Measurements from ENCODE around the gene BRPF1. TPM values are rescaled to one million over a fixed set of nuclear protein-coding genes. Genes with fewer than 3 reads are reported as not detected.

BRPF1 gene
- total RNA-seq, 2 experiments from 2014 or later = 57.3 to 58.8 TPM

GRCh38 chr3:9692416-9692815 lies 39.1 kb upstream of the BRPF1 start:
- H3K4me1 Mint-ChIP-seq = no peaks in the 10 kb centered on the region
- POLR2A ChIA-PET = no interaction called here
- no peaks in the 10 kb centered on the region for H3K9me3 Mint-ChIP-seq
- H3K27ac Mint-ChIP-seq = no peak overlapping the region
- H3K27me3 Mint-ChIP-seq = no peaks in the 10 kb centered on the region
- ATAC-seq (ENCODE audit: low read depth) (no peak), DNase-seq (no peak)
- no peak overlapping the region for H3K4me3 Mint-ChIP-seq
- H3K36me3 Mint-ChIP-seq = peaks cover 12% of the 10 kb centered on the region

GRCh38 chr3:9695345-9695744 lies 36.2 kb upstream of the BRPF1 start:
- Mint-ChIP-seq H3K27me3 (no peaks in the 10 kb centered on the region), H3K4me3 (no peak overlapping the region), H3K27ac (no peak overlapping the region), H3K4me1 (no peaks in the 10 kb centered on the region), H3K9me3 (no peaks in the 10 kb centered on the region), H3K36me3 (peaks cover 9% of the 10 kb centered on the region)
- no peak for ATAC-seq (ENCODE audit: low read depth)
- POLR2A ChIA-PET = no interaction called here
- DNase-seq = no peak

- Mint-ChIP-seq H3K27me3 (no peaks in the 10 kb centered on the region), H3K9me3 (no peaks in the 10 kb centered on the region), H3K27ac (no peak overlapping the region), H3K4me3 (no peak overlapping the region), H3K36me3 (peaks cover 9% of the 10 kb centered on the region), H3K4me1 (no peaks in the 10 kb centered on the region)
- no peak for ATAC-seq (ENCODE audit: low read depth)
- DNase-seq = no peak
- POLR2A ChIA-PET = no interaction called here
Measured at GRCh38 chr3:9695746-9696145, 35.8 kb upstream of the BRPF1 start.

- H3K4me1 Mint-ChIP-seq = no peaks in the 10 kb centered on the region
- no peaks in the 10 kb centered on the region for H3K27me3 Mint-ChIP-seq
- ATAC-seq (ENCODE audit: low read depth) (no peak), DNase-seq (no peak)
- POLR2A ChIA-PET = no interaction called here
- H3K9me3 Mint-ChIP-seq = no peaks in the 10 kb centered on the region
- no peak overlapping the region for H3K4me3 Mint-ChIP-seq
- peaks cover 12% of the 10 kb centered on the region for H3K36me3 Mint-ChIP-seq
- no peak overlapping the region for H3K27ac Mint-ChIP-seq
Measured at GRCh38 chr3:9696480-9697220, 34.9 kb upstream of the BRPF1 start.

GRCh38 chr3:9697892-9698291 lies 33.6 kb upstream of the BRPF1 start:
- Mint-ChIP-seq H3K9me3 (no peaks in the 10 kb centered on the region), H3K27ac (no peak overlapping the region), H3K27me3 (peaks cover 1% of the 10 kb centered on the region), H3K4me3 (no peak overlapping the region), H3K4me1 (no peaks in the 10 kb centered on the region), H3K36me3 (peaks cover 17% of the 10 kb centered on the region)
- ATAC-seq (ENCODE audit: low read depth) (no peak), DNase-seq (no peak)
- POLR2A ChIA-PET = no interaction called here

- Mint-ChIP-seq H3K27ac (no peak overlapping the region), H3K36me3 (peaks cover 21% of the 10 kb centered on the region)
- POLR2A ChIA-PET = no interaction called here
Measured at GRCh38 chr3:9698293-9698692, 33.2 kb upstream of the BRPF1 start.

GRCh38 chr3:9700536-9700935 lies 31.0 kb upstream of the BRPF1 start:
- Mint-ChIP-seq H3K27ac (no peak overlapping the region), H3K4me3 (no peak overlapping the region), H3K4me1 (no peaks in the 10 kb centered on the region), H3K27me3 (peaks cover 22% of the 10 kb centered on the region), H3K9me3 (no peaks in the 10 kb centered on the region), H3K36me3 (peaks cover 15% of the 10 kb centered on the region)
- DNase-seq = no peak
- no peak for ATAC-seq (ENCODE audit: low read depth)
- POLR2A ChIA-PET = interaction anchor here (0.6 kb wide), 1 partner anchor 99 kb away, joined by 4 read pairs; no protein-coding TSS in a partner anchor

More at GRCh38 chr3:9698293-9698692, 33.2 kb upstream of the BRPF1 start:
- H3K9me3 Mint-ChIP-seq = no peaks in the 10 kb centered on the region
- no peak overlapping the region for H3K4me3 Mint-ChIP-seq
- peaks cover 5% of the 10 kb centered on the region for H3K27me3 Mint-ChIP-seq
- H3K4me1 Mint-ChIP-seq = no peaks in the 10 kb centered on the region
- ATAC-seq (ENCODE audit: low read depth) (no peak), DNase-seq (no peak)

- POLR2A ChIA-PET = interaction anchor here (0.6 kb wide), 1 partner anchor 99 kb away, joined by 4 read pairs; no protein-coding TSS in a partner anchor
- H3K9me3 Mint-ChIP-seq = no peaks in the 10 kb centered on the region
- H3K4me1 Mint-ChIP-seq = no peaks in the 10 kb centered on the region
- peaks cover 26% of the 10 kb centered on the region for H3K27me3 Mint-ChIP-seq
- H3K27ac Mint-ChIP-seq = no peak overlapping the region
- H3K36me3 Mint-ChIP-seq = peaks cover 15% of the 10 kb centered on the region
- no peak for ATAC-seq (ENCODE audit: low read depth)
- no peak overlapping the region for H3K4me3 Mint-ChIP-seq
- no peak for DNase-seq
Measured at GRCh38 chr3:9701006-9701405, 30.5 kb upstream of the BRPF1 start.

- DNase-seq (no peak), ATAC-seq (ENCODE audit: low read depth) (no peak)
- Mint-ChIP-seq H3K9me3 (no peaks in the 10 kb centered on the region), H3K27ac (no peak overlapping the region), H3K27me3 (peaks cover 33% of the 10 kb centered on the region), H3K4me1 (no peaks in the 10 kb centered on the region), H3K4me3 (no peak overlapping the region), H3K36me3 (peaks cover 18% of the 10 kb centered on the region)
- POLR2A ChIA-PET = no interaction called here
Measured at GRCh38 chr3:9701711-9702110, 29.8 kb upstream of the BRPF1 start.

- ATAC-seq (ENCODE audit: low read depth) (no peak), DNase-seq (no peak)
- H3K9me3 Mint-ChIP-seq = no peaks in the 10 kb centered on the region
- no peak overlapping the region for H3K27ac Mint-ChIP-seq
- POLR2A ChIA-PET = no interaction called here
- H3K27me3 Mint-ChIP-seq = peaks cover 35% of the 10 kb centered on the region
- H3K4me3 Mint-ChIP-seq = no peak overlapping the region
- H3K36me3 Mint-ChIP-seq = peaks cover 17% of the 10 kb centered on the region
- H3K4me1 Mint-ChIP-seq = no peaks in the 10 kb centered on the region
Measured at GRCh38 chr3:9703240-9703639, 28.3 kb upstream of the BRPF1 start.

- ATAC-seq (ENCODE audit: low read depth) (no peak), DNase-seq (no peak)
- H3K27ac Mint-ChIP-seq = no peak within 1 kb of the TSS
- H3K4me1 Mint-ChIP-seq = no peaks in the 10 kb centered on the region
- peaks cover 17% of the 10 kb centered on the region for H3K36me3 Mint-ChIP-seq
- POLR2A ChIA-PET = no interaction called here
- H3K9me3 Mint-ChIP-seq = no peaks in the 10 kb centered on the region
- H3K27me3 Mint-ChIP-seq = peaks cover 35% of the 10 kb centered on the region
- peak within 1 kb of the TSS; percentile 11 for H3K4me3 Mint-ChIP-seq
Measured at GRCh38 chr3:9703736-9704346, 27.7 kb upstream of the BRPF1 start, which contains the start of gene CPNE9. CPNE9 (plus strand) TSS chr3:9703833; CDS start chr3:9703997, 164 bp downstream.

GRCh38 chr3:9704347-9705322 lies 26.9 kb upstream of the BRPF1 start:
- H3K4me3 Mint-ChIP-seq = peak overlapping the region; percentile 22
- H3K4me1 Mint-ChIP-seq = no peaks in the 10 kb centered on the region
- H3K27ac Mint-ChIP-seq = no peak overlapping the region
- no peaks in the 10 kb centered on the region for H3K9me3 Mint-ChIP-seq
- ATAC-seq (ENCODE audit: low read depth) (peak; percentile 41), DNase-seq (peak; percentile 50)
- H3K27me3 Mint-ChIP-seq = peaks cover 35% of the 10 kb centered on the region
- peaks cover 16% of the 10 kb centered on the region for H3K36me3 Mint-ChIP-seq
- POLR2A ChIA-PET = no interaction called here

- POLR2A ChIA-PET = no interaction called here
- Mint-ChIP-seq H3K4me3 (no peak overlapping the region), H3K27ac (no peak overlapping the region), H3K36me3 (peaks cover 3% of the 10 kb centered on the region), H3K9me3 (no peaks in the 10 kb centered on the region), H3K27me3 (peaks cover 20% of the 10 kb centered on the region), H3K4me1 (peaks cover 4% of the 10 kb centered on the region)
- DNase-seq (no peak), ATAC-seq (ENCODE audit: low read depth) (peak; percentile 26)
Measured at GRCh38 chr3:9710174-9710739, 21.3 kb upstream of the BRPF1 start.

Measured in activated naive CD8-positive, alpha-beta T cell treated with anti-CD3 and anti-CD28 coated beads, Interleukin-2, amount 10 ng/mL, durations not matched to agents 7 days and 5 days (primary cell).